Osteocyte (in vitro differentiated cells): Measurements from ENCODE around the gene SIRPB2. TPM values are rescaled to one million over a fixed set of nuclear protein-coding genes. Genes with fewer than 3 reads are reported as not detected.

Experiments used
- DNase-seq: peaks from one replicate; pipeline ENCODE4 v3.0.0; 2021; ENCODE audit warnings: mixed read lengths; ENCODE audit not compliant: unreplicated experiment; ENCODE audit errors: extremely low spot score
- H3K27ac Mint-ChIP-seq: one replicate; pipeline ENCODE4 v1.8.0; 2021; ENCODE audit warnings: mild to moderate bottlenecking, mixed read lengths; ENCODE audit not compliant: unreplicated experiment
- H3K27me3 Mint-ChIP-seq: one replicate; pipeline ENCODE4 v1.8.0; 2021; ENCODE audit warnings: mixed read lengths; ENCODE audit not compliant: unreplicated experiment
- H3K36me3 Mint-ChIP-seq: one replicate; pipeline ENCODE4 v1.8.0; 2021; ENCODE audit warnings: mixed read lengths; ENCODE audit not compliant: unreplicated experiment
- H3K4me1 Mint-ChIP-seq: one replicate; pipeline ENCODE4 v1.8.0; 2021; ENCODE audit warnings: mixed read lengths; ENCODE audit not compliant: unreplicated experiment
- H3K4me3 Mint-ChIP-seq: one replicate; pipeline ENCODE4 v1.8.0; 2021; ENCODE audit warnings: mild to moderate bottlenecking, moderate library complexity, mixed read lengths; ENCODE audit not compliant: unreplicated experiment
- H3K9me3 Mint-ChIP-seq: one replicate; pipeline ENCODE4 v1.8.0; 2021; ENCODE audit warnings: mixed read lengths; ENCODE audit not compliant: unreplicated experiment
- CTCF ChIP-seq: fragments of 200-600 bp; sonication (generic); IDR thresholded peaks from 2 replicates; pipeline ENCODE4 v1.5.0; 2021; ENCODE audit warnings: antibody characterized with exemption, mild to moderate bottlenecking, moderate library complexity
- total RNA-seq: library from RNA; stranded (reverse); gene quantifications from 2 replicates; pipeline ENCODE4 v1.2.1, GENCODE V29; 2021

Gene SIRPB2
- total RNA-seq, 1 donor from 2014 or later, result not detected

- no peaks in the 10 kb centered on the region for H3K9me3 Mint-ChIP-seq
- TF ChIP-seq CTCF, result no peak
- H3K27me3 Mint-ChIP-seq, result peaks cover 4% of the 10 kb centered on the region
- no peak overlapping the region for H3K27ac Mint-ChIP-seq
- no peaks in the 10 kb centered on the region for H3K36me3 Mint-ChIP-seq
- H3K4me1 Mint-ChIP-seq, result peaks cover 5% of the 10 kb centered on the region
- DNase-seq, result no peak
- no peak overlapping the region for H3K4me3 Mint-ChIP-seq
These were observed 12.7 kb downstream of the SIRPB2 start for GRCh38 chr20:1478566-1478965.

DNA sequence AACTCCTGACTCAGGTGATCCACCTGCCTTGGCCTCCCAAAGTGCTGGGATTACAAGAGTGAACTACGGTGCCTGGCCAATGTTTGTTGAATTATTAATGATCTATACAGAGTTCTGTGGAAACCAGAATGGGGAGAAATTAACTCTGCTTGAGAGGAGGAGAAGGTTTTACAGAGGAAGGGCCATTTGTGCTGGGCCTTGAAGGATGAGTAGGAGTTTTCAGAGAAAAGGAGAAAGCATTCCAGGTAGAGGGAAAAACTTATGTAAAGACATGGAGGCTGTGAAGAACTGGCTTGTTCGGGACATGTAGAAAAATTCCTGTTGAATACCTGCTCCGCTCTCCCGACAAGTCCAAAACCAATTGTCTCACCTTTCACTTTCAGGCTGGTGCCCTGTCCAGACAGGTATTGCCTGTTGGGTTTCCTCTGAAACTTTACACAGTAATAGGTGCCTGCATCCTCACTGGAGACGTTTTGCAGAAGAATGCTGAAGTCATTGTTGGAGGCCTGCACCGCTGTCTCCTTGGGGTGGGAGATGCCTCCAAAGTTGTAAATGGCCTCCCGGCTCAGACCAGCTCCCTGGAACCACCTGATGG, 13.2 kb downstream of the SIRPB2 start:
- no peak for TF ChIP-seq CTCF
- no peak overlapping the region for H3K27ac Mint-ChIP-seq

DNA sequence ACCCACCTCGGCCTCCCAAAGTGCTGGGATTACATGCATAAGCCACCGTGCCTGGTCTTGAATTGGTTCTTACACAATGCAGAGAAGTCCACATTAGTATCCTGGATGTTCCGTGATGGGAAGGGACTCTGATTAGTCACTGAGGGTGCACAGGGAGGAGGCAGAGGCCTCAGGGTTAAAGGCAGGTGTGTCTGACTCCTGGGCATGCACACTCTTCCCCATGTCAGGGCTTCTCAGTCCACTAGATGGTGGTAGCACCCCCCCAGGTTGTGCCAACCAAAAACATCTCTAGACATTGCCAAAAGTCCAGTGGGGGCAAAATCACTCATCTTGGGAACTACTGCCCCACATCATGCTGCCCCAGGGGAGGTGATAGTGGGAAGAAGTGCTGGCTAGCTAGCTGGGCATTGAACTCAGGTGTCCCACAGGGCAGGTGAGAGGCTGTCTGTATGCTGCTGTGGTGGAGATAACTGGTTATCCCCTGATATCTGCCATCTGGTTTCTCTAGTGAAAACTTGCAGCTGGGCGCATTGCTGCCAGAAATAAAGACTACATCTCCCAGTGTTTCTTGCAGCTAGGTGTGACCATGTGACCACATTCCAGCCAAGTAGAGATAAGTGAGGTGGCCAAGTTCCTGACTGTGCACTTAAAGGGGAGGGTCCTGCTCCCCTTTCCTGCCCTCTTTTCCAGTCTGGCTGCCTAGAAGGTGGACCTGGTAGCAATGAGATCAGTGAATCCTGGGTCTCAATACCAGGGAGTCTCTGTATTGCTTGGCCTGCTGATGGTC, 16.2 kb downstream of the SIRPB2 start:
- no peaks in the 10 kb centered on the region for H3K27me3 Mint-ChIP-seq
- H3K27ac Mint-ChIP-seq, result no peak overlapping the region
- no peaks in the 10 kb centered on the region for H3K9me3 Mint-ChIP-seq
- no peaks in the 10 kb centered on the region for H3K36me3 Mint-ChIP-seq
- no peak for TF ChIP-seq CTCF
- DNase-seq, result no peak
- H3K4me1 Mint-ChIP-seq, result peaks cover 16% of the 10 kb centered on the region
- H3K4me3 Mint-ChIP-seq, result no peak overlapping the region

More for the DNA sequence above, 13.2 kb downstream of the SIRPB2 start:
- peaks cover 2% of the 10 kb centered on the region for H3K27me3 Mint-ChIP-seq
- peaks cover 5% of the 10 kb centered on the region for H3K4me1 Mint-ChIP-seq
- no peaks in the 10 kb centered on the region for H3K9me3 Mint-ChIP-seq
- DNase-seq, result no peak
- no peak overlapping the region for H3K4me3 Mint-ChIP-seq
- no peaks in the 10 kb centered on the region for H3K36me3 Mint-ChIP-seq

DNA sequence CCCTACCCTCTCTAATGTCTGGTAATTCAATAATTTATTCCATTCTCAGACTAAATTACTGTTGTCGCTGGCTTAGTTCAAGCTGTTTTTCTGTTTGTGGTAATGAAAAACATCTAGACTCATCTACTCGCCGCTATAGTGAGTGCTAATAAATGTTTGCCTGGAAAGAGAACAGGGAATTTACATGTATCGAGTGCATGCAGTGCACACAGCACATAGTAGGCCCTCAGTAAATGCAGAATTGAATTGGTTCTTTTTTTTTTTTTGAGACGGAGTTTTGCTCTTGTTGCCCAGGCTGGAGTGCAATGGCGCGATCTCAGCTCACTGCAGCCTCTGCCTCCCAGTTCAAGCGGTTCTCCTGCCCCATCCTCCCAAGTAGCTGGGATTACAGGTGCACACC, 16.9 kb downstream of the SIRPB2 start:
- no peak for TF ChIP-seq CTCF
- Mint-ChIP-seq H3K36me3 (no peaks in the 10 kb centered on the region), H3K9me3 (no peaks in the 10 kb centered on the region), H3K4me1 (peaks cover 23% of the 10 kb centered on the region), H3K4me3 (no peak overlapping the region), H3K27me3 (no peaks in the 10 kb centered on the region), H3K27ac (no peak overlapping the region)
- DNase-seq, result no peak
